Body of pancreas (tissue), 4 donors: ENCODE data around the gene ALPI. TPM values are rescaled to one million over a fixed set of nuclear protein-coding genes. Genes with fewer than 3 reads are reported as not detected.

Experiments
- ATAC-seq: fragments of 150-250 bp; one replicate; pipeline ENCODE4 v1.9.1; 2016
- DNase-seq, 4 donors: peaks; one replicate each; pipeline ENCODE4 v3.0.0-alpha.2; 2019
- H3K27ac ChIP-seq, 4 donors: fragments of 200-600 bp; sonication (generic); 1 replicate in 3 of 4; 2 replicates in 1 of 4; pipeline versions ENCODE4 v1.5.1 to v1.6.1; 2016 to 2019; ENCODE audit warnings: mild to moderate bottlenecking in 1 of 4, mixed read lengths in 1 of 4, moderate library complexity in 1 of 4
- H3K27me3 ChIP-seq, 2 donors: fragments of 200-600 bp; sonication (generic); one replicate each; pipeline ENCODE4 v1.6.0; 2016; ENCODE audit warnings: mild to moderate bottlenecking in 1 of 2
- H3K36me3 ChIP-seq, 2 donors: fragments of 200-600 bp; sonication (generic); replicated peaks in 1 of 2; 2 replicates each; pipeline ENCODE4 v1.5.1; 2016; ENCODE audit warnings: low read depth in 2 of 2; ENCODE audit not compliant: insufficient read depth in 1 of 2
- H3K4me1 ChIP-seq: fragments of 200-600 bp; sonication (generic); one replicate; pipeline ENCODE4 v1.6.0; 2016
- H3K4me3 ChIP-seq, 2 donors: fragments of 200-600 bp; sonication (generic); 1 replicate in 1 of 2; 2 replicates in 1 of 2; pipeline ENCODE4 v1.5.1; 2016 to 2019
- H3K9me3 ChIP-seq, 3 donors: fragments of 200-600 bp; sonication (generic); 1 replicate in 2 of 3; 2 replicates in 1 of 3; pipeline ENCODE4 v1.5.1; 2016
- CTCF ChIP-seq, 7 experiments: fragments of 450-650 bp in 4 of 7; fragments of 200-600 bp in 3 of 7; sonication (generic) in 3 of 7; IDR thresholded peaks; one replicate each; pipeline ENCODE4 v1.5.1; 2016 to 2019; ENCODE audit warnings: antibody characterized with exemption in 7 of 7
- POLR2A ChIP-seq, 3 donors: fragments of 450-650 bp; IDR thresholded peaks; one replicate each; pipeline ENCODE4 v1.6.1; 2016; ENCODE audit warnings: antibody characterized with exemption in 3 of 3, mild to moderate bottlenecking in 2 of 3
- WGBS, 2 donors: methylation state at CpG; one replicate each; pipeline ENCODE4 v1.1.5; 2017; 5-methylcytosine and 5-hydroxymethylcytosine counted together
- intact Hi-C: fragments of 100-400 bp; cut with DNase I; formaldehyde crosslinking; loops from one replicate; pipeline ENCODE4 v1.15.1; 2023
- total RNA-seq, 2 donors: library from RNA; depleted of rRNA; stranded (reverse); fragments of >200 nt; gene quantifications; one replicate each; pipeline ENCODE4 v1.1.0, GENCODE V29; 2016

ALPI gene
- total RNA-seq, 2 donors from 2014 or later = not detected

GRCh38 chr2:232435805-232436204 lies 20.1 kb upstream of the ALPI start:
- DNase-seq = no peak
- no peaks in the 10 kb centered on the region for H3K36me3 ChIP-seq
- H3K4me1 ChIP-seq = peaks cover 9% of the 10 kb centered on the region
- no peaks in the 10 kb centered on the region for H3K27me3 ChIP-seq
- ATAC-seq = no peak
- no peak overlapping the region for H3K4me3 ChIP-seq
- H3K27ac ChIP-seq = no peak overlapping the region
- H3K9me3 ChIP-seq = no peaks in the 10 kb centered on the region
- WGBS, 2 donors = 80 to 84% methylated on average over 7 of the region's 7 CpGs
- intact Hi-C loops = loop anchor here (10.0 kb wide), 1 partner anchor 511 kb away; the partner anchor contains the start of gene NPPC
- TF ChIP-seq POLR2A (IDR thresholded peaks at IDR 0.05) (no peak), CTCF (IDR thresholded peaks at IDR 0.05) (no peak)

GRCh38 chr2:232436381-232437194 lies 19.4 kb upstream of the ALPI start:
- no peak for DNase-seq
- ATAC-seq = no peak

GRCh38 chr2:232437195-232437571 lies 18.8 kb upstream of the ALPI start:
- DNase-seq = no peak
- WGBS, 2 donors = 71 to 81% methylated on average over 12 of the region's 12 CpGs
- intact Hi-C loops = loop anchor here (10.0 kb wide), 1 partner anchor 512 kb away; the partner anchor contains the start of gene NPPC

More at GRCh38 chr2:232436381-232437194, 19.4 kb upstream of the ALPI start:
- no peak for TF ChIP-seq POLR2A (IDR thresholded peaks at IDR 0.05)
- TF ChIP-seq CTCF (IDR thresholded peaks at IDR 0.05) = no peak
- peaks cover 9% of the 10 kb centered on the region for H3K4me1 ChIP-seq
- no peaks in the 10 kb centered on the region for H3K27me3 ChIP-seq
- no peak overlapping the region for H3K27ac ChIP-seq
- WGBS, 2 donors = 74 to 75% methylated on average over 9 to 15 of the region's 15 CpGs
- intact Hi-C loops = loop anchor here (10.0 kb wide), 1 partner anchor 512 kb away; the partner anchor contains the start of gene NPPC
- H3K36me3 ChIP-seq = no peaks in the 10 kb centered on the region
- no peak overlapping the region for H3K4me3 ChIP-seq
- no peaks in the 10 kb centered on the region for H3K9me3 ChIP-seq

GRCh38 chr2:232438091-232438490 lies 17.9 kb upstream of the ALPI start:
- intact Hi-C loops = loop anchor here (10.0 kb wide), 1 partner anchor 513 kb away; the partner anchor contains the start of gene NPPC
- no peak for DNase-seq
- ATAC-seq = no peak
- Histone ChIP-seq H3K36me3 (no peaks in the 10 kb centered on the region), H3K4me3 (no peak overlapping the region), H3K27ac (no peak overlapping the region), H3K4me1 (peaks cover 9% of the 10 kb centered on the region), H3K27me3 (no peaks in the 10 kb centered on the region), H3K9me3 (no peaks in the 10 kb centered on the region)
- no peak for TF ChIP-seq POLR2A (IDR thresholded peaks at IDR 0.05)
- no peak for TF ChIP-seq CTCF (IDR thresholded peaks at IDR 0.05)
- WGBS, 2 donors = 59 to 74% methylated on average over 12 of the region's 12 CpGs

More at GRCh38 chr2:232437195-232437571, 18.8 kb upstream of the ALPI start:
- ATAC-seq = no peak
- Histone ChIP-seq H3K4me3 (no peak overlapping the region), H3K4me1 (peaks cover 9% of the 10 kb centered on the region), H3K9me3 (no peaks in the 10 kb centered on the region), H3K27ac (no peak overlapping the region), H3K27me3 (no peaks in the 10 kb centered on the region), H3K36me3 (no peaks in the 10 kb centered on the region)
- TF ChIP-seq POLR2A (IDR thresholded peaks at IDR 0.05) (no peak), CTCF (IDR thresholded peaks at IDR 0.05) (no peak)
